ENCODE measurements around the gene MYL7.

- TF ChIP-seq EZH2 (IDR thresholded peaks at IDR 0.05; ENCODE audit: borderline replicate concordance, low read length) (no peak), CTCF (IDR thresholded peaks at IDR 0.05; ENCODE audit: low read length) (no peak)
Measured at GRCh38 chr7:44133295-44133694, 7.8 kb downstream of the MYL7 start.

Data from OCI-LY1 (cell line).